NCI-H1092 treated with DMSO at 0.1 percent for 48 hours (cell line): ENCODE results near the gene TTC34.

Experiments used
- DNase-seq: peaks from one replicate; lab custom pipeline; 2025; lab: John Stamatoyannopoulos, UW

TTC34 gene

DNA sequence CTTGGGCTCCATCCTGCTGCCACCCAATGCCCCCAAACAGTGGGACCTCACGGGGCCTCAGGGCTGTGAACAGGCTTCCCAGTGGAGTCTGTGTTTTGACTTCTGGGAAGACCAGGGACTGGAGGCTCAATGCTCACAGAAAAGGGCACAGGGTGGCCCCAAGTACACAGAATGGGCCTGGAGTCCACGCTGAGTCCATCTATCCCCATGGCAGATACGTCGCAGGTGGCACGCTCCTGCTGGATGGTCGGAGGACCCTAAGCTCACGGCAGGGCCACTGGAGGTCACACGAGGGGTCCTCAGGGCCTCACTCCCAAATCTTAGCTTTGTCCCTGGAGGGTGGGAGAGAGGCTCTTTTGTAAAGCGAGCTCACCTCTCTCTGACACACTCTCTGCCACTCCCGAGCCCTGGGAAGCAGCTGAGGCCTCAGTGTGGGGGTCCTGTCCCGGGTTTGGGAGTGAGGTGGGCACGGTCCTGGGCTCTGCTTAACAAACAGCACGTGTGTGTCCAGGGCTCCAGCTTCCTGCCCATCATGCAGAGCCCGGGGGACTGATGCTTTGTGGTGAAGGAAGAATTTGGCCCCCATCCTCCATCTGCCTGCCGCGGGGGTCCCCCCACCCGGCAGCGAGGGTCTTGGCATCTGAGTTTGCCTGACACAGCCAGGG, 27.2 kb upstream of the TTC34 start:
- no peak for DNase-seq

DNA sequence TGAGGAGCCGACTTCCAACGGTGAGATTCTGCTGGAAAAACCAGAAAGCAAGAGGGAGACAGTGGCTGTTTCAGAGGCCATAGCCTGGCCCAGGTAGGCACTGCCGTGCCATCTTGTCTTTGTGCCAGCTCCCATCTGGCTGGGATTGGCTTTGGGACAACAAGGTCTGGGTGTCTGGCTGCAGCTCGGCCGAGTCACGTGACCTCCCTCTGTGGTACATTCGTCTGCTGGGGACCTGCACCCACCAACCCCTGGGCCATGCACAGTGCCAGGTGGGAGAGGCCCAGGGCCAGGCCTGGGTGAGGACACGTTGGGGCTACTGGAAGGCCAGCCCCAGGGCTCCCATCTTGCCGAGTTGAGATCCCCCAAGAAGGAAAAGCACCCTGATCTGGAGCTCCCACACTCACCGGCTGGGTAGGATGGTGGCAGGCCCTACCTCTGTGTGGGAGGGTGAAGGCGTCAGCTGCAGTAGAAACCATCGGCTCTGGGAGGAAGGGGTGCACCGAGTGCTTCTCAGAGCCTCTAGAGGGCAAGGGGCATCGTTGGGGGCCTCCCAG, 25.3 kb upstream of the TTC34 start:
- DNase-seq = no peak

DNA sequence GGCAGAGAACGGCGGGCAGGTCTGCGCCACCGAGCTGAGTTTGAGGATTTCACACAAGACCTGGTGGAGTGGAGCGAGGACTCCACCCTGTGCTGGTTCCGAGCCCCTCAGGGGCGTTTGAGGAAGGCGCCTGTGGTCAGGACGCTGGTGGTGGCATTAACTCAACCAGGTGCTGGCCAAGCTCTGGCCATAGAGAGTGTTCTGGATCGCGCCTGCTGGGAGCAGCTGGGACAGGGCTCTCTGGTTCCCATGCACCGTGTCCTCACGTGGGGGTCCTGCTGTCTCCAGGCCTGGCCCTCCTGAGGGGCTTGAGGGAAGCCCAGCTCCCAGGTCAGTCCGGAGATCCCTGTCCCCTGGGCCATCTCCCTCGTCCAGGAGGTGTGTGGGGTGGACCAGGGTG, 24.8 kb upstream of the TTC34 start:
- no peak for DNase-seq

DNA sequence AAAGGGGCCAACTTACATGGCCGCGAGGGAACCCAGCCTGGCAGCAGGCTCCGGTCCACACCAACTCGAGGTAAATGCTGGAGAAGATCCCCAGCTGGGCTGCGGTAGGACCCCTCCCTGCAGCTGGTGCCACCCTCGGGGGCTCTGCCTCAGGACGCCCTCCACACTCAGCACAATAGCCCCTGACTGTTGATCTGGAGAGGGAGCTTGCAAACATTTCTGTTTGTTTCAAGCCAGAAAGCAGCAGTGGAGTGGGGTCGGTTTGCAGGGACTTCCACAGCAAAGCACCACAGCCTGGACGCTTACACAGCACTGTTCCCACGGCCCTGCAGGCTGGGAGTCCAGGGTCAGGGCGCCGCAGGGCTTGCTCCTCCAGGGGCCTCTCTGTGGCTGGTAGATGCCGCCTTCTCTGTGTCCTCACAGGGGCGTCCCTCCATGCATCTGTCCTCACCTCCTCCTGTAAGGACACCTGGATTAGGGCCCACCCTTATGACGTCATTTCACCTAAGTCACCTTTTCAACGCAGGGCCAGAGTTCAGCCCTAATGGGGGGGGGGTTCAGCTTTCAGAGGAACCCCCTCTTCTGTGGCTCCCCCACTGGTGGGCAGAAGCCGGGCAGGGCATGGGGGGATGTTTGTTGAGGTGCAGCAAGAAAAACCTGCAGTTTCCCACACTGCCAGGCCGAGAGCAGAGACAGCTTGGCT, 24.1 kb upstream of the TTC34 start:
- DNase-seq = no peak

DNA sequence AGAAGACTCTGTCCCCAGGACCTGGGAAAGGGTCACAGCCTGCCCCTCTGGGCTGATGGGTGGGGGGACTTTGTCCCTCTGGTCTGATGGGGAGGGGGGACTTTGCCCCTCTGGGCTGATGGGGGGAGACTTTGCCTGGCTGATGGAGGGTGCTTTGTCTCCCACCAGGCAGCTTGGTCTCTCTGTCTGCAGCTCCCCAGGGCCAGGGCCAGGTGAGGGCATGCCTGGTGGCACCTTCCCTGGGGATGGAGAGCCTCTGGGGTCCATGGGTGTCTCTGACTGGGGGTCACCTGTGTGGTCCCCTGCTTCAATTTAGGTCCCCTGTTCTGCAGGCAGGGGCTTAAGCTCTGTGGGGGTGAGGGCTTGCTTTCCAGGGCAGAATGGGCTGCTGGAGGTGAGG, 23.5 kb upstream of the TTC34 start:
- no peak for DNase-seq

DNA sequence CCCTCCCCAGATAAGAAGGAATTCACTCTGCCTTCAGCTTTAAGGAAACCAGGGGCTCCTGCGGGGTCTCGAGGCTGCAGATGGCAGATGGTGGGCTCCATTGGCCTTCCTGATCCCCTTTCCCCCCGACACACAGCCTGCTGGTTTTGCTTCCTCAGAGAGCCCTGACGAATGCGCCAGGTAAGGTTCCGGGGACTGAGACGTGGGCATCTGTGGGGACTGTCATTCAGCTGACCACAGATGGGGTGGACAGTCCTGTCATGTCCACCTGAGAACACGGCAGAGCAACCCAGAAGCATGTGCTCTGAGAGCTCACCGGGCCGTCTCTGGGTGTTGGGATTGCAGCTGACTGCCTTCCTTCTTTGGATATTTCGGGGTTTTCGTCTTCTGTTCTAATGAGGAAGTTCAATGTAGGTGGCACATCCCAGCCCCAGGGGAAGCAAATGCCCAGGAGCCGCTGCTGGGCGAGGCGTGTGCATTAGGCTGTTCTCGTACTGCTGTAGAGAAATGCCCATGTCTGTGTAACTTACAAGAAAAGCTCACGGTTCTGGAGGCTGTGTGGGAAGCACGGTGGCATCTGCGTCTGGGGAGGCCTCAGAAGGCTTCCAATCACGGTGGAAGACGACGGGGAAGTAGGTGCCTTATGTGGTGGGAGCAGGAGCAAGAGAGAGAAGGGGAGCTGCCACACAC, 22.6 kb upstream of the TTC34 start:
- DNase-seq = no peak

DNA sequence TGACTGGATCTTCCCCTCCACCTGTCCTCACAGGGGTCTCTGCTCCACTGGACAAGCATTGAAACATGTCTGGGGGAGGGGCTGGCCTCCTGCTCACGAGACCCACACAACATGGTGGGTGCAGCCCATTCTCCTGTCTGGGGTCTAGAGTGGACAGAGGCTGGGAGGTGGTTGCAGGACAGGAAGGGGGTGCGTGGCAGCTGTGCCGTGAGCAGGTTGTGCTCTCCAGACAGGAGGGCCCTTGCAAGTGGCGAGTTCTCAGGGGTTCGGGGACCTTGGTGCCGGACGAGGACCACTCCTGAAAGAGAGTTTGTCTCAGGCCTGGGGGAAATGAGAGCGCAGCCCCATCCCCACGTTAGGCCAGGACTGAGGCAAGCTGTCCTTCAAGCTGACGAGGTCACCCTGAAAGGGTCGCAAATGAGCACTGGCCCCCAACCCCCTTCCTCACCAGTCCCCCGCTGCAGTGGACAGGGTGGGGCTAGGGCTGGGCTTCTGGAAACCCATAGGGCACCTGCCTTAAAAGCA, 21.2 kb upstream of the TTC34 start:
- DNase-seq = no peak

DNA sequence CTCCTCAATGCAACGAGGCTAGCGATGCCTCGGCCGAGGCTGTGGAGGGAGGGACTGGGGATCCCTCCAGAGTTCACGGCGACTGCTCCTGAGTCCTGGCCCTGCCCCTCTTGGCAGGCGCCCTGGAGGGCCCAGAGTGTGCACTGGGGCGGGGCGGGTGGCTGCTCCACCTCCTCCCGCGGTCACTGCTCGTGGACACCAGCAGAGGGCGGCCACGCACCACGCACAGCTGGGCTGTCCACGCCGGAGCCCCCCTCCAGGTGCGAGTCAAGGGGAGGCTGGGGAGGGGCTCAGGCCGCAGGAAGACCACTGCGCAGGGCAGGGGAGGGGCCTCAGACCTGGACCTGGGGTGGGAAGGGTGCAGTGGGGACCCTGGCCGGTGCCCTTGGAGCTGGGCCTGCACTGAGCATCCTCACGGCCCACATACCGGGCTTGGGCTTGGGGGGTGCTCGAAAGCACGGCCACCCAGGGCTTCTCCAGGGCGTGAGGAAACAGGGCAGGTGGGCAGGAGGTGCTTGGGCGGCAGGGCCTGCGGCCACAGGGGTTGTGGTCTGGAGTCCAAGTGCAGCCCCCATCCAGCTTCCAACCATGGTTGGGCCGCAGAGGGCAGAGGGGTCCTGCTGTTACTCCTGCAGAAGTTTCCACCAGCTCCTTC, 20.6 kb upstream of the TTC34 start:
- DNase-seq = peak; percentile 23

DNA sequence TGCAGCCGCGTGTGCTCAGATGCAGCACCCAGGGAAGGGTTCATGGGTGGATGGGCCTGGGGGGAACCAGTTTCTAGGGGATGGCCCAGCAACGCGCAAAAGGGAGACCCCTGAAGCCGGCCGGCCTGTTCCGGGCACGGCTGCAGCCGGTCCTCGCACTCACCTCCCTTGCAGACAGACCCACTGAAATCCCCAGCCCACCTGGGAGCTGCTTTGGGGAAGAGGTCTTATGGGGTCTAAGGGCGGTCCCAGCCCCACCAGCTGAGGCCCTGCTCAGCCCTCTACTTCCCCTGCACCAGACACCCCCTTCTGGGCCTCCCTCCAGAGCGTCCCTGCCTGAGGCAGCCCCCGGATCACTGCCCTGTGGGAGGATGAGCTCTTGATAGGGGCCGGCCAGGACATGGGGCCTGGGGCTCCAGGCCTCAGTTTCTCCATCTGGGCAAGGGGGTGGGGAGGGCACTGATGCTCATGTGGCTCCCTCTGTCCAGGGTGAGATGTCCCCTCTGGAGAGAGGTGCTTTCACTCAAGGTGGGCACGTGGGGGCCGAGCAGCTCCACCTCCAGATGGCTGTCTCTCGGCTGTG, 20.0 kb upstream of the TTC34 start:
- DNase-seq = no peak

DNA sequence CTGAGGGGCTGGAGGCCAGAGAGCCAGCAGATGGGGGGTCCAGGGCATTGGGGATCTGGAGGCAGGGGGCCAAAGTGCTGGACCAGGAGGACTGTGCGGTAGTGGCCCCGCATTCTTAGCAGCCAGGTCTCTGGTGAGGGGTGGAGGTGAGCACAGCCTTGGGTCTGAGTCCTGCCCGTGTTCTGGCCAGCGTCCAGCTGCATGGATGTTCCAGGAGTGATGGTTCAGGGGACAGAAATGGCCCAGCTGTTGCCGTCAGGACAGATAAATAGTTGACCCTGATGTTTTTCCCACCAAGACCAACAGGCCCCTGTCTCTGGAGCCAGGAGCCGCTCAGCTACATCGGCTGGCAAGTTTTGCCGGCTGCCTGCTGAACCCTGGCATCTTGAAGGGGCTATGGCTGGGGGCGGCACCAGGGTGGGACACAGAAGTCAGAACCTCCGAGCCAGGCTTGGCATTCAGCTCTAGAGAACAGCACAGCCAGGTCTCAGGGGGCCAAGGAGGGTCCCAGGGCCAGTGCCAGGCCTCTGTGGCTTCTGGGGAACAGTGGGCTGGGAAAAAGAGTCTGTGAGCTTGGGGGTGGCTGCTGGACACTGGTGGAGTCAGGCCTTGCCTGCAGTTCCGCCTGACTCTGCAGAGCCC, 19.4 kb upstream of the TTC34 start:
- DNase-seq = no peak

DNA sequence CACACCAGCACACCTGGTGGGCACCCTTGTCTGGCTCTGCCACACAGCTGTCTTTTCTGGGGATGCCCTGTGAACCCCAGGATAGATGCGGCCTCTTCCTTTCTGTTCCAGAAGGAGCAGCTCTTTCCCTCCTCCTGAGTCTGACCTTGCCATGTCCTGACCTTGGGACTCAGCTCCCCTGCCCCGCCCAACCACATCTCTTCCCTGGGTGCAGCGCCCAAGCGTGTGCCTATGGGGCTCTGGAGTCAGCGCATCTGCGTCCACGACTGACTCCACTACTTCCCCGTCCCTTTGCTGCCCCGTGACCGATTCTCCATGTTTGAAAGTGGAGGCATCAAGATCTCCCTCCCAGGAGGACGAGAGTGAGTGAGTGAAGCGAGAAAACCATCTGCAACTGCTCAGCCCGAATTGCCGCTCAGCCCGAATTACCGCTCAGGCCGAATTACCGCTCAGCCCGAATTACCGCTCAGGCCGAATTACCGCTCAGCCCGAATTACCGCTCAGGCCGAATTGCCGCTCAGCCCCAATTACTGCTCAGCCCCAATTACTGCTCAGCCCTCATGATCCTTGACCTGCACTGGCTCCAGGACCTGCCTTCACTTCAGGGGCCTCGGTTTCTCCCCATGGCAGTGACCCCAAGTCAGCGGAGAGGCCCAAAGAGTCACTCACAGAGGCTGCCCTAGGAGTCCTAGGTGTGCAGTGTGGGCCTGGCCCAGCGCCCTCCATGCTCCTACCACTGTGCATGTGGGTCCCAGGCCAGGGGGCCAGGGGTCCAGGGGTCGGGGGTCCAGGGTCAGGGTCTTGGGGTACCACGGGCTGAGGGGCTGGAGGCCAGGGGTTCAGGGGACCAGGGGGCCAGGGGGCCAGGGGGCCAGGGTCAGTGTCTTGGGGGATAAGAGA, 18.6 kb upstream of the TTC34 start:
- no peak for DNase-seq

DNA sequence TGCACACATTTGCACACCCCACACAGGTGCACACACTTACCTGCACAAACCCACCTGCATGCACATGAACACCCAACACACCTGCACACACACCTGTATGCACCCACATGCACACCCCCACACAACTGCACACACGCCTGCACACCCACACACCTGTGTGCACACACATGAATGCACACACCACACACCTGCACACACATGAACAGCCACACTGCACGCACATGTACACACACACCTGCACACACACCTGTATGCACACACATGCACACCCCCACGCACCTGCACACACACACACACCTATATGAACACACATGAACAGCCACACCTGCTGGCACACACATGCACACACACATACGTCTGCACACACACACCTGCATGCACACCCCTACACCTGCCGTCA, 17.9 kb upstream of the TTC34 start:
- no peak for DNase-seq

DNA sequence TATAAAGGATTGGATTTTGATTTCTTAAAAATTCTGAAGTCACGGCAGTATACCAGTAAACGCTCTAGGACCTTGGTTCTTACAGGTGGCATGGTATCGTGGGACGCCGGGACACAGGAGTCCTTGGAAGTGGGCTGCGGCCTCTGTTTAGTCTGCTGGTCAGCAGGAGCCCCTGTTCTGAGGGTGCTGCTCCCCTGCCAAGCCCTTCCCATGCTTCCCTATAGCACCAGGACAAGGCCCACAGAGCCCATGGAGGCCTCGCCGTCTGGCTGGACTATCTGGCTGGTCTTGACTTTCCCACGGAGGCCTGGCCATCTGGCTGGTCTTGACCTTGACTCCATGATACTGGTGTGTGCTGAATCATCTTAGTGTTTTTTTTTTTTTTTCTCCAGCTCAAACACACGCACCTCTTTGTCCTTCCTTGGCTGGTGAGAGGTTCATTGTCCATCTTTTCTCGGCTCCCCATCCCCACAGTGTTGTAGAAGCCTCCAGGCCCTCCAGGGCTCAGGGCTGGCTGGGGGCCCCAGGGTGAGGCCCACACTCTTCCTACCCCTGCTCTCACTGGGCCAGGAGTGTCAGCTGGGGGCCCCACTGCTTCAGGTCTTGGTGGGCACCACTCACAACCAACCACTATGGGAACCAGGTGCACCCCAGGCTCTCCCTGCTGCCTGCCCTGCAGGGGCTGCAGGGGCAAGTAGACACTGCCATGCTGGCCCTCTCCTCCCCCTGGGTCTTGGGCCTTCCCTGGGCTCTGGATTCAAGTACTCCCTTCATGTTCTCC, 16.5 kb upstream of the TTC34 start:
- no peak for DNase-seq

DNA sequence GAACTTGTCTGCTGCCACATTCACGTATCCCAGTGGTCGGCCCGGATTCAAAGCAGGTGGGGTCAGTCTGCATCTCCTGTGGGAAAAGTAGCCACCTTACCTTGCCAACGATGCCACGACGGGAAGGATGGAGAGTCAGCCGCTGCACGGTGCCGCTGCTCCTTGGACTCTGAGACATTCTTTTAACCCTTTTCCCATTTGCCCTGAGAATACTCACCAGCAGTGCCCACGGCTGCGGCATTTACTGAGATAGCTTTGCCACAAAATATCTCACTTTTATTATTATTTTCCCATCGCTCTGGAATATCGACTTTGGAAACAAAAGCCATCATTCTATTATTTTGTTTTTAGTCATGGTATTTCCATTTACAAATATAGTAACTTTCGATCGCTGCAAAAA, 15.3 kb upstream of the TTC34 start:
- no peak for DNase-seq

DNA sequence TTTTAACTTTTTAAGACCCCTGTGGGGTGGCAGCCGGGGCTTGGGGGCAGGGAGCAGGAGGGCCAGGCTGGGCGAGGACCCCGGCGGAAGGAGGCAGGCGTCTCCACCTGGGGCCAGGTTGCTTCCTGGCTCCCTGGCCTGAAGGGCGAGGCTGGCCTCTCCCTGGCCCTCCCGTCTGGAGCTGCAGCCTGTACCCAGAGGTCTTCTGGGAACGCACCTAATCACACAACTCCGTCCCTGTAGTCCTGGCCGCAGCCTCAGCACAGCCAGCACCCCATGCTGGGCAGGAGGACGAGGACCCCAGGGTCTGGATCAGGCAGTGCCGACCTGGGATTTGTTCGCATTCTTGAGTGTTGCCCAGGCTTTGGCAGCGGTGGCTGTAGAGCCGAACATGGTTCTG, 14.1 kb upstream of the TTC34 start:
- DNase-seq = no peak

DNA sequence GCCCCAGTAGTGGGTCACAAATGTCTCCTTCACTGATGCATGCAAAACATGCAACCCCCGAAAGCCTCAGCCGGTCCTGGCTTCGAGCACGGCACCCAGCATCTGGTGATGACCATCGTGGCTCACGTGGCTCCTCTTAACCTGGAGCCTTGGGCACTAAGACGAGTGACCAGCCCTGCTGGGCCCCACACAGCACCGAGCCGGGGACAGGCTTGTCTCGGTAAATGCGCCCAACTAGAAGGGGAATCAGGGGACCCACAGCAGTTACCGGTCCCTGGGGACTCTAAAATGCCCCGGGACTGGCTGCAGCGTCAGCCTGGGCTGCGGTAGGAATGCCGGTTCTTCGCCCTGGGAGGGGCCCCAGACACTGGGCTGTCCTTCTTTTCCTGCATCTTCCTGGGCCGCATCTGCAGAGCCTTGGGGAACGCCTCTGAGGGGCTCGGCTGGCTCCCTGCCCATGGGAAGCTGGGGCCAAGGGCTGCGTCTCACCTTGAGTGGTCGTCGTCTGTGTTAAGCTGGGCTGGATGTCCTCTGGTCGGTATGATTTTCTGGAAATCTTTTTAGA, 13.1 kb upstream of the TTC34 start:
- DNase-seq = no peak

DNA sequence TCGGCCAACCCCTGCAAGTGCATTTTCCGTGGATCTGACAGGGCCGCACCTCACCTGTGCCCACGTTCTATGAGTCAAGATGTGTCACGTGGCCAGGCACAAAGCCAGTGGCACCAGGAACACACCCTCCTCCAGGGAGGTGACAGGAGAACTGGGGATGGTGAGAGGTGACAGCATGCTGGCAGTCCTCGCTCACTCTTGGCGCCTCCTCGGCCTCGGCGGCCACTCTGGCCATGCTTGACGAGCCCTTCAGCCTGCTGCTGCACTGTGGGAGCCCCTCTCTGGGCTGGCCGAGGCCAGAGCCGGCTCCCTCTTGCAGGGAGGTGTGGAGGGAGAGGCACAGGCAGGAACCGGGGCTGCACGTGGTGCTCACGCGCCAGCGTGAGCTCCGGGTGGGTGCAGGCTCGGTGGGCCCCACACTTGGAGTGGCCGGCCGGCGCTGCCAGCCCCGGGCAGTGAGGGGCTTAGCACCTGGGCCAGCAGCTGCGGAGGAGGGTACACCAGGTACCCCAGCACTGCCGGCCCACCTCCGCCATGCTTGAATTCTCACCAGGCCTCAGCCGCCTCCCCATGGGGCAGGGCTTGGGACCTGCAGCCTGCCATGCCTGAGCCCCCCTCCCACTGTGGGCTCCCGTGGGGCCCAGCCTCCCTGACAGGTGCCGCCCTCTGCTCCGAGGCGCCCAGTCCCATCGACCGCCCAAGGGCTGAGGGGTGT, 11.6 kb upstream of the TTC34 start:
- DNase-seq = no peak

DNA sequence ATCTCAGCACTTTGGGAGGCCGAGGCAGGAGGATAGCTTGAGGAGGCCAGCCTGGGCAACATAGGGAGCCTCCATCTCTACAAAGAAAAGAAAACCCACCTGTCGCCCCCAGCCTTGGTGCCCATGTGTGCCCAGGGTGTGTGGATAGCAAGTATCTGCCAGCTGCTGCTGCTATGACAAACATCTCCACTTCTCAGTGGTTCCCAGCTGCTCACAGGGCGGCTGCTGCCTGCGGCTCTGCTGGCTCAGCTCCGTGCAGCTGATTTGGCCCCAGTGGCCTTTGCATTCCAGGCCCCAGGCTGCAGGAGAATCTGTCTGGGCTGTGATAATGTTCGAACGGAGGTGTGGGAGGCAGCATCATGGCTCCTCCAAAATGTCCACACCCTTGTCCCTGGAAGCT, 10.6 kb upstream of the TTC34 start:
- no peak for DNase-seq

DNA sequence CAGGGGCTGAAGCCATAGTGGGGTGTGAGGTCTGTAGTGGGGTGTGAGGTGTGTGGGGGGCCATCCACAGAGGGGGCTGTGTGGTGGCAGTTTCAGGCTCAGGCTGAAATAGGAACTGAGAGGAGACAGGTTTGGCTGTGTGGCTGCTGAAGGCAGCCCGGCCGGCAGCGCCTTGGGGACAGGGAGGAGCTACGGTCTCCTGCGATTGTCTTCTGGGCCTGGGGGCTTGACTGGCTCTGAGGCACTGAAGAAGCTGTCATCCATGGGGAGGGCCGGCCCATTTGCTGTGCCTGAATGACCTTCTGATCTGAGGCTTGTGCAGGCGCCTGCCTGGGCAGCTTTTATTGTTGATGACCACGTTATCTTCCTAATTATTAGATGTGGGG, 10.0 kb upstream of the TTC34 start:
- no peak for DNase-seq
